CD4-positive, CD25-positive, alpha-beta regulatory T cell (primary cell): ENCODE data around the gene KCNQ1OT1. TPM values are rescaled to one million over a fixed set of nuclear protein-coding genes. Genes with fewer than 3 reads are reported as not detected.

Experiments
- ATAC-seq, 2 donors: fragments of 150-1000 bp; cut with Tn5 transposase; one replicate each; pipeline ENCODE4 v1.10.0; 2021; ENCODE audit warnings: low read depth in 2 of 2, moderate number of reproducible peaks in 2 of 2, moderate library complexity in 1 of 2
- DNase-seq, 3 donors: peaks; one replicate each; pipeline versions ENCODE4 v3.0.0 to v3.0.0-alpha.2; 2012 to 2022; ENCODE audit warnings: mixed read lengths in 1 of 3
- H3K27ac ChIP-seq: one replicate; pipeline ENCODE4 v1.7.0; 2013; ENCODE audit warnings: mild to moderate bottlenecking, low read length; ENCODE audit not compliant: insufficient read depth, poor library complexity, severe bottlenecking
- H3K27me3 ChIP-seq: one replicate; pipeline ENCODE4 v1.7.0; 2013; ENCODE audit warnings: low read length; ENCODE audit not compliant: control insufficient read depth, insufficient read depth
- H3K36me3 ChIP-seq: one replicate; pipeline ENCODE4 v1.7.0; 2013; ENCODE audit warnings: mild to moderate bottlenecking, low read length, moderate library complexity; ENCODE audit not compliant: control insufficient read depth, insufficient read depth
- H3K4me1 ChIP-seq: 2 replicates; pipeline ENCODE4 v1.7.0; 2013; ENCODE audit warnings: mild to moderate bottlenecking, low read length; ENCODE audit not compliant: insufficient read depth, control insufficient read depth, poor library complexity, severe bottlenecking
- H3K4me3 ChIP-seq: one replicate; pipeline ENCODE4 v1.7.0; 2013; ENCODE audit warnings: low read depth, mild to moderate bottlenecking, low read length, moderate library complexity
- H3K9me3 ChIP-seq, 2 experiments: 1 replicate in 1 of 2; 2 replicates in 1 of 2; pipeline ENCODE4 v1.7.0; 2013; ENCODE audit warnings: low read length in 2 of 2, mild to moderate bottlenecking in 1 of 2, moderate library complexity in 1 of 2; ENCODE audit not compliant: control insufficient read depth in 2 of 2
- H3K27ac Mint-ChIP-seq, 3 donors: one replicate each; pipeline ENCODE4 v1.8.0; 2020 to 2022; ENCODE audit warnings: mild to moderate bottlenecking in 3 of 3, mixed read lengths in 3 of 3, moderate library complexity in 2 of 3
- H3K27me3 Mint-ChIP-seq: one replicate; pipeline ENCODE4 v1.8.0; 2022; ENCODE audit warnings: mild to moderate bottlenecking, mixed read lengths
- H3K36me3 Mint-ChIP-seq: one replicate; pipeline ENCODE4 v1.8.0; 2020; ENCODE audit warnings: mixed read lengths
- H3K4me1 Mint-ChIP-seq, 4 donors: one replicate each; pipeline ENCODE4 v1.8.0; 2020 to 2022; ENCODE audit warnings: mixed read lengths in 4 of 4, mild to moderate bottlenecking in 1 of 4
- H3K4me3 Mint-ChIP-seq, 4 donors: one replicate each; pipeline ENCODE4 v1.8.0; 2020 to 2022; ENCODE audit warnings: mild to moderate bottlenecking in 4 of 4, mixed read lengths in 4 of 4, moderate library complexity in 3 of 4
- H3K9me3 Mint-ChIP-seq, 7 donors: one replicate each; pipeline ENCODE4 v1.8.0; 2020 to 2022; ENCODE audit warnings: mixed read lengths in 7 of 7, mild to moderate bottlenecking in 3 of 7, moderate library complexity in 2 of 7
- polyA plus RNA-seq, 4 donors: library from polyadenylated mRNA; unstranded; fragments of 300-500 nt; fragmentation: Illumina TruSeq; gene quantifications; one replicate each; pipeline ENCODE4 v1.2.3, GENCODE V29; 2021
- total RNA-seq: library from RNA; stranded (reverse); gene quantifications from one replicate; pipeline ENCODE4 v1.2.3, GENCODE V29; 2022

KCNQ1OT1 gene
- total and polyA plus RNA-seq, 5 donors from 2014 or later: 0.01 to 0.72 (median 0.07) TPM

DNA sequence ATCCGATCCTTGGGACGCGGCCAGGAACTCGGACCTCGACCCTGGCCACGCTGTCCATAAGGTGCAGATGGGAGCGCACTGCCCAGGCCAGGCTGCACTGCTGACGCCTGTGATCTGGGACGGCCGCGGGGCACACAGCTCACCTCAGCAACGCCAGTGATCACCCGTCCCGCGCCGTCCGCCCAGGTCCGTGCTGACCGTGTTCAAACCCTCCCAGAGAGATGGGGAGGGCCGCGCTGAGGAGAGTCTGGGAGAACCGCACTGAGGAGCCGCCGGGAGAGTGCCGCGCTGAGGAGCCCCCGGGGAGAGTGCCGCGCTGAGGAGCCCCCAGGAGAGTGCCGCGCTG, 636 bp downstream of the KCNQ1OT1 start:
- H3K9me3 ChIP-seq: no peaks in the 10 kb centered on the region
- H3K27ac ChIP-seq: no peak overlapping the region
- no peaks in the 10 kb centered on the region for H3K36me3 ChIP-seq
- Mint-ChIP-seq H3K27me3 (peaks cover 4% of the 10 kb centered on the region), H3K4me3 (peak overlapping the region; percentile 75 to 85 (median 80)), H3K9me3 (no peaks in the 10 kb centered on the region), H3K27ac (peak overlapping the region; percentile 14 to 60 (median 25)), H3K36me3 (peaks cover 4% of the 10 kb centered on the region), H3K4me1 (peaks cover 0 to 14% (median 6%) of the 10 kb centered on the region in 4 donors)
- peak overlapping the region; percentile 50 for H3K4me3 ChIP-seq
- ATAC-seq: no peak
- DNase-seq: peak in 2 of 3 donors; percentile 10 to 12
- H3K27me3 ChIP-seq: no peaks in the 10 kb centered on the region
- H3K4me1 ChIP-seq: peaks cover 11% of the 10 kb centered on the region

DNA sequence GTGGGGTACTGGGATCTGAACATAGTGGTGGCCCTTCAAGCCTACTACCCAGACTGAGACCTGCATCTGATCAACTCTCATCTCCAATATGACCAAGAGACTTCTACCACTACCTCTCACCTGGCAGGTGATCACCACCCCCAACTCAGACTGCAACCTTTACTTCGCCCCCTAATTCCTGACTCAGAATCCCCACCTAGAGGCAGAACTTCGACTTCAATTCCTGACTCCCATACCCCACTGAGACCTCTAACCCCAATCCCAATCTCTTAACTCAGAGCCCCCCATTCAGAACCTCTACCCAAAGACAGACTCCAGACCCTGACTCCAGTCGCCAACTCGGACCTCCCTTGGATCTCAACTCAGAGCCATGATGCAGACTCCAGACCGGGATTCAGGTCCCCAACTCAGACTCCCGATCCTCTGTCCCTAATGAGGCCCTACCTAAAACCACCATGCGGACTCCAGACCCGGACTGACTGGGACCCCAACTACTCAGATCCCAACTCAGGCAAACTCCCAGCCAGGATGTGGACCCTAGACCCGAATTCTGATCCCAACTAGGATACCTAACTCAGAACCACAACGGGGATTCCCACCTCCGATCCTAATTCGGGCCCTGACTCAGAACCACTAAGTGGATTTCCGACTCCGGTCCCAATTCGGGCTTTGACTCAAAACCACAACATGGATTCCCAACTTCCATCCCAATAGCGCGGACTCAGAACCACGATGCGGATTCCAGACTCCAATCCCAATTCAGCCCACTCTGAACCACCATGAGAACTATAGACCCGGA, 1.2 kb downstream of the KCNQ1OT1 start:
- Mint-ChIP-seq H3K36me3 (peaks cover 4% of the 10 kb centered on the region), H3K4me1 (peaks cover 0 to 14% (median 6%) of the 10 kb centered on the region in 4 donors), H3K9me3 (no peaks in the 10 kb centered on the region), H3K27me3 (peaks cover 4% of the 10 kb centered on the region), H3K4me3 (peak overlapping the region; percentile 75 to 89 (median 82)), H3K27ac (peak overlapping the region in 2 of 3 donors; percentile 55 to 60)
- Histone ChIP-seq H3K4me3 (peak overlapping the region; percentile 50), H3K9me3 (no peaks in the 10 kb centered on the region), H3K36me3 (no peaks in the 10 kb centered on the region), H3K27ac (no peak overlapping the region), H3K4me1 (peaks cover 11% of the 10 kb centered on the region), H3K27me3 (no peaks in the 10 kb centered on the region)
- DNase-seq (no peak), ATAC-seq (no peak)

DNA sequence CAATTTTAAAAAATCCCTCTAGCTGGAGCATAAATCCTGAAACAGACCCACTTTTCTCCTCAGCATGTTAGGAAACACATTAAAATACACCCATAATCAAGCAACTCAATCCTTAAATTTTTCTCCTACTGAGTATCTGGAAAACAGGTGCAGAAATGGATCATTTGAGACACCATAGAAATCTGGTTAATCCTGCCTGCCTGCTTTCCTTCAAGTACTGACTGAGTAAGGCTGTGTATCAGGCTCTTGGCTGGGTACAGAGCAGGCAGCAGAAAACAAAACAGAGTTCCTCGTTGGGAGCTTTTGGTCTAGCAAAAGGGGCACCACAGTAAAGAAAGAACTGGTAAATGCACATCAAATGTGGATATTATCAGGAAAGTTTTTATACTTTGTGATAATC, 1.9 kb downstream of the KCNQ1OT1 start:
- peaks cover 11% of the 10 kb centered on the region for H3K4me1 ChIP-seq
- no peaks in the 10 kb centered on the region for H3K9me3 Mint-ChIP-seq
- no peaks in the 10 kb centered on the region for H3K9me3 ChIP-seq
- H3K36me3 Mint-ChIP-seq: peaks cover 4% of the 10 kb centered on the region
- DNase-seq (no peak), ATAC-seq (no peak)
- H3K27ac Mint-ChIP-seq: no peak overlapping the region
- H3K4me3 Mint-ChIP-seq: peak overlapping the region; percentile 75 to 89 (median 82)
- no peaks in the 10 kb centered on the region for H3K36me3 ChIP-seq
- no peak overlapping the region for H3K4me3 ChIP-seq
- H3K27me3 ChIP-seq: no peaks in the 10 kb centered on the region
- peaks cover 0 to 14% (median 6%) of the 10 kb centered on the region in 4 donors for H3K4me1 Mint-ChIP-seq
- peaks cover 4% of the 10 kb centered on the region for H3K27me3 Mint-ChIP-seq
- no peak overlapping the region for H3K27ac ChIP-seq

DNA sequence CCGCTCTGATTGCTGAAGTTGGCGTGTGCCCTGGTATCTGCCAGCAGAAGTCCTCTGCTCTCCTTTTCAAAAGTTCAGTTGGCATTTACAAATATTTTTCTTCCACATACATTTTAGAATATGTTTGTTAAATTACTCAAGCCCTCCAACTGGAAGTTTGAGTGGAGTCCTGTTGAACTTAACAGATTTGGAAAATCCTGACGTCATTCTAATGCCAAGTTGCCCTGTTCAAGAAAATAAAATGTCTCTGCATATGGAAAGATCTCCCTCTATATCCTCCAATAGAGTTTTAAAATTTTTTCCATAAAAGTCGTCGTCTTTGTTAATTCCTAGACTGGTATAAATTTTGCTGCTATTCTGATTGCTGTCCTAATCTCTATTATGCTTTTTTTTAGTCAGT, 3.3 kb downstream of the KCNQ1OT1 start:
- peaks cover 9% of the 10 kb centered on the region for H3K36me3 Mint-ChIP-seq
- ATAC-seq: no peak

DNA sequence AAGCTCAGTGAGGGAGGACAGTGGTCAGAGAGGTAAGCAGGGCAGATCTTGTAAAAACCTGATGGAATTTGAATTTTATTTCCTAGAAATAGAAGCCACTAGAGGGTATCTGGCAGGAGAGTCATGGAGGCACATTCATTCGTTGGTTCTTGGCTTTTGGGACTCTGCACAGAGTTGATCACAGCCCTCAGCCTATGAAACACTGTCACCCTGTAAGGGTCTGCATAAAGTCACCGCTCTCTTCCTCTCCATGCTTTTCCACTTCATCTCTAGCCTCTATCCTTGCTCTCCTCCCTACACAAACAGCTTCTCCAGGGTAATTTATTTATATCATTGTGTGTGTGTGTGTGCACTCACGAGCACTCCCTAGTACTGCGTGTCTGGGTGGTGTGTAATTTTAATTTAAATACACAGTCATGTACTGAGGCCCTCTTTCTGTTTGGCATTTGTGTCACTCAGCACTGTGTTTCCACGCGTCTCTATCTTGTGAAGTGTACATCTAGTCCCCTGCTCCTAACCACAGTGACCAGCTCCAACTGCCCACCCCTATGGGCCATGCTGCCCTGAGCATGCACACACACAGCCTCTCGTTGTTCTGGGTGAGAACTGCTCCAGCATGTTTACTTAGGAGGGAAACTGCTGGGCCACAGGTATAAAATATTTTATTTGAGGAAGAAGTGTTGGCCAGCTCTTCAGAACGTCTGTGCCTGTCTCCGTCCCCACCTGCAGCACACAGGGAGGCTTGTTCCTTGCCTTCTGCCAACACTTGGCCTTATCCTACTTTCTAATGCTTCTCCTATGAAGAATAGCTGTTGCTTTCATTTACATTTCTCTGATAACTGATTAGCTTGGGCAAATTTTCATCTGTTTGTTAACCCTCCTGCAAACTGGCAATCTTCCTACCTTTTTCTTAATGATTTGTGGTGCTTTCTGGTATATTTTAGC, 4.5 kb downstream of the KCNQ1OT1 start:
- no peaks in the 10 kb centered on the region for H3K27me3 ChIP-seq
- Mint-ChIP-seq H3K9me3 (no peaks in the 10 kb centered on the region), H3K27ac (peak overlapping the region in 1 of 3 donors; percentile 0), H3K4me3 (peak overlapping the region in 1 of 4 donors; percentile 25), H3K36me3 (peaks cover 9% of the 10 kb centered on the region), H3K4me1 (peaks cover 0 to 20% (median 6%) of the 10 kb centered on the region in 4 donors), H3K27me3 (peaks cover 4% of the 10 kb centered on the region)
- H3K36me3 ChIP-seq: no peaks in the 10 kb centered on the region
- no peak for DNase-seq
- H3K27ac ChIP-seq: no peak overlapping the region
- H3K4me1 ChIP-seq: peaks cover 6% of the 10 kb centered on the region
- no peak overlapping the region for H3K4me3 ChIP-seq
- no peaks in the 10 kb centered on the region for H3K9me3 ChIP-seq
- no peak for ATAC-seq

More for the DNA sequence above, 3.3 kb downstream of the KCNQ1OT1 start:
- Mint-ChIP-seq H3K4me3 (no peak overlapping the region), H3K4me1 (peaks cover 0 to 18% (median 6%) of the 10 kb centered on the region in 4 donors), H3K9me3 (no peaks in the 10 kb centered on the region), H3K27ac (no peak overlapping the region), H3K27me3 (peaks cover 4% of the 10 kb centered on the region)
- no peaks in the 10 kb centered on the region for H3K27me3 ChIP-seq
- no peak for DNase-seq
- peaks cover 11% of the 10 kb centered on the region for H3K4me1 ChIP-seq
- no peak overlapping the region for H3K4me3 ChIP-seq
- no peaks in the 10 kb centered on the region for H3K9me3 ChIP-seq
- H3K36me3 ChIP-seq: no peaks in the 10 kb centered on the region
- no peak overlapping the region for H3K27ac ChIP-seq

DNA sequence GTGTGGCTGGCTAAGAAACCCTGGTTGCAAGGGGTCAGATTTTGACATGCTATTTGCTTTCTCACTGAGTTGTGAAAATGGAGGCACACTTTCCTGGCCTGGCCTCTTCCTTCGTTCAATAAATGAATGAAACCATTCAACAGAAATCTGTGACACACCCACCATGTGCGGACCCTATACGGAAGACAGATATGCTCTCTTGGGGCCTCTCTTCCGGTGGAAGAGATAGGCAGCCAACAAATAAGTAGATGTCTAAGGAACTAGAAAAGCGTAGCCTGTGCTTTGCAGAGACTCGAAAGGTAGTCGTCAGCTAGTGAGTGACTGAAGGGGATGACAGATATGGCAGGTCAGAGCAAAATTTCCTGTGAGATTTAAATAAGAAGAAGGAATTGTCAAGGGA, 5.3 kb downstream of the KCNQ1OT1 start:
- Histone ChIP-seq H3K4me3 (no peak overlapping the region), H3K4me1 (peaks cover 6% of the 10 kb centered on the region), H3K9me3 (no peaks in the 10 kb centered on the region), H3K36me3 (no peaks in the 10 kb centered on the region), H3K27ac (no peak overlapping the region), H3K27me3 (no peaks in the 10 kb centered on the region)
- H3K9me3 Mint-ChIP-seq: no peaks in the 10 kb centered on the region
- no peak for DNase-seq
- peak overlapping the region in 1 of 4 donors; percentile 25 for H3K4me3 Mint-ChIP-seq
- peaks cover 0 to 21% (median 6%) of the 10 kb centered on the region in 4 donors for H3K4me1 Mint-ChIP-seq
- H3K36me3 Mint-ChIP-seq: peaks cover 9% of the 10 kb centered on the region
- peak overlapping the region in 1 of 3 donors; percentile 3 for H3K27ac Mint-ChIP-seq
- peaks cover 4% of the 10 kb centered on the region for H3K27me3 Mint-ChIP-seq
- no peak for ATAC-seq

DNA sequence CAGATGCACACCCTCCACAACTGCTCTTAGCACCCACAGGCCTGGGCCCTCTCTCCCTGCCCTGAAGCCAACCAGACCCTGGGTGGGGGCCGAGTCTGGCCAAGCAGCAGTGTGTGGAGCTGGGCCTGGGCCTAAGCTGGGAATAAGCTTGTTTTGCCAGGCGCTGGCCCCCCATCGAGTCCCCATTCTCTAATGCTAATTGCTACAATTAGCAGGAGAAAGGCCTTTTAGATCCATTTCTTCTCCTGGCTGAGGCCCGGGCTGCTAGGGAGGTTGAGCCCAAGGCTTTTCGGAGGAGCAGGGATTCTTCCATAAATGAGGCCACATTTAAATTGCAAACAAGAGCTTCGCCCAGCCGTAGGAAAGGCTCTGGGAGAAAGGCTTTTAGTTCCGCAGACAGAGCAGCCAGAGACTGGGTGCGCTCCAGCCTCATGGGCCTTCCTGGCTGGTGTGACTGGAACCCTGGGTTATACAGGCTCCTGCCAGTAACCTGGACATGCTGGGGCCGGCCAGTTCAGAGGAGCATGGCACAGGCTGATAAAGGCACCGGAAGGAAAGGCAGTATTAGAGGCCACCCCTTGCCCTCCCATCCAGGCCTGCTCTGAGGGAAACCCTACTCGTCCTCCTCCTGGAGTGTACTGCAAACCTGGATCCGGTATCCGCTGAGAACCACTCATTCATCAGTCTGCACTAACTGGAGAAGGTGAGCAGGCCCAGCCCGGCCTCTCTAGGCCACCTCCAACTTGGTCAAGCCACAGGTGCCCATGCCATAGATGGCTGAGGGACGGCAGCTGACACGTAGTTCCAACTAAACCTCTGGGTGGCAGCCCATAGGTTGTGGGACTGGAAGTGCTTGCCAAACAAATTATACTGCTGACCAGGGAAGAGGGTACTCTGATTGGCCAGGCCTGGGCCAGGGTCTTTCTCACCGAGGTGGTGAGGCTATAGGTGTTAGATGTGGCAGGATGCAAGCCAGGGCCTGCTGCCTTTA, 6.2 kb downstream of the KCNQ1OT1 start:
- no peak overlapping the region for H3K4me3 Mint-ChIP-seq
- Histone ChIP-seq H3K27ac (no peak overlapping the region), H3K36me3 (no peaks in the 10 kb centered on the region), H3K4me1 (peaks cover under 1% of the 10 kb centered on the region), H3K9me3 (no peaks in the 10 kb centered on the region), H3K27me3 (no peaks in the 10 kb centered on the region), H3K4me3 (no peak overlapping the region)
- peaks cover 9% of the 10 kb centered on the region for H3K36me3 Mint-ChIP-seq
- H3K9me3 Mint-ChIP-seq: no peaks in the 10 kb centered on the region
- H3K4me1 Mint-ChIP-seq: peaks cover 0 to 16% (median 6%) of the 10 kb centered on the region in 4 donors
- DNase-seq (no peak), ATAC-seq (peak in 1 of 2 donors; percentile 31)
- H3K27me3 Mint-ChIP-seq: no peaks in the 10 kb centered on the region
- H3K27ac Mint-ChIP-seq: no peak overlapping the region
